Measurements from ENCODE around the gene TPGS2. TPM values are rescaled to one million over a fixed set of nuclear protein-coding genes. Genes with fewer than 3 reads are reported as not detected.

Gene TPGS2
- total and polyA plus RNA-seq, 2 of the 8 experiments (the other 6 are each of a cell fraction or from before 2014, with no cell fraction given): 151 to 273 TPM

- TF ChIP-seq KDM4A (IDR thresholded peaks at IDR 0.05; ENCODE audit: low read depth, low read length, severe bottlenecking): no peak
- no peak for TF ChIP-seq POLR2A (IDR thresholded peaks at IDR 0.05; ENCODE audit: control extremely low read depth in 1 of 2, low read depth in 2 of 2, low read length in 2 of 2)
- no peak for TF ChIP-seq E2F6 (IDR thresholded peaks at IDR 0.05)
These were observed 21.9 kb upstream of the TPGS2 start (continued) for GRCh38 chr18:36850527-36851201.

Data from H1 (cell line).